GM12878 (cell line): ENCODE data around the gene SLC1A7. TPM values are rescaled to one million over a fixed set of nuclear protein-coding genes. Genes with fewer than 3 reads are reported as not detected.

Source experiments
- ATAC-seq: fragments of 200-7000 bp; cut with Tn5 transposase; 3 replicates; pipeline ENCODE4 v1.9.1; 2020; ENCODE audit warnings: mild to moderate bottlenecking, moderate library complexity
- BruUV-seq: library from RNA; stranded (reverse); fragments of 400-500 nt; replicated peaks from 2 replicates; lab custom pipeline; 2021; lab: Mats Ljungman, UMichigan
- CTCF ChIA-PET: fragments of 300-600 bp; sonication (Branson Sonifier 250); formaldehyde crosslinking; extraction: SDS; loops from one replicate; lab custom pipeline; 2021; ENCODE audit warnings: inconsistent platforms; lab: Yijun Ruan, JAX
- POLR2A ChIA-PET: fragments of 350-600 bp; formaldehyde crosslinking; extraction: SDS; loops from one replicate; lab custom pipeline; 2021; ENCODE audit warnings: inconsistent platforms; lab: Charles Lee
- RAD21 ChIA-PET: fragments of 300-600 bp; sonication (Branson Sonifier 250); formaldehyde crosslinking; loops from one replicate; lab custom pipeline; 2023; ENCODE audit warnings: antibody characterized with exemption; ENCODE audit not compliant: unreplicated experiment; lab: Charles Lee
- SMC1A ChIA-PET: fragments of 300-600 bp; sonication (Branson Sonifier 250); formaldehyde crosslinking; loops from one replicate; lab custom pipeline; 2023; ENCODE audit not compliant: unreplicated experiment, uncharacterized antibody; lab: Charles Lee
- DNase-seq: peaks from one replicate; pipeline ENCODE4 v3.0.0-alpha.2; 2011; ENCODE audit warnings: low read depth, low spot score
- FAIRE-seq: peaks from 3 replicates; lab custom pipeline; 2011; peaks lifted over from hg19 to GRCh38; lab: Jason Lieb, UNC
- H2AFZ ChIP-seq: 2 replicates; pipeline ENCODE4 v1.6.0; 2011; ENCODE audit warnings: low read depth, low read length, control low read depth; ENCODE audit not compliant: control insufficient read depth
- H3K27ac ChIP-seq: 2 replicates; pipeline ENCODE4 v1.5.1; 2011; ENCODE audit warnings: control low read depth; ENCODE audit not compliant: control insufficient read depth, insufficient read depth
- H3K27me3 ChIP-seq, 2 experiments: replicated peaks in 1 of 2; 2 replicates each; pipeline versions ENCODE4 v1.6.0 to v1.6.1; 2011; ENCODE audit warnings: low read length in 1 of 2; ENCODE audit not compliant: control insufficient read depth in 2 of 2, insufficient read depth in 2 of 2
- H3K36me3 ChIP-seq, 2 experiments: 2 replicates each; pipeline ENCODE4 v1.5.1; 2011; ENCODE audit warnings: low read length in 1 of 2; ENCODE audit not compliant: control insufficient read depth in 2 of 2, insufficient read depth in 2 of 2
- H3K4me1 ChIP-seq: 2 replicates; pipeline ENCODE4 v1.6.1; 2011; ENCODE audit warnings: mild to moderate bottlenecking, low read length, moderate library complexity, mixed read lengths; ENCODE audit not compliant: control insufficient read depth, insufficient read depth
- H3K4me2 ChIP-seq: 2 replicates; pipeline ENCODE4 v1.6.0; 2011; ENCODE audit warnings: control low read depth; ENCODE audit not compliant: control insufficient read depth, insufficient read depth
- H3K4me3 ChIP-seq: fragments of 200-600 bp; sonication (generic); 2 replicates; pipeline ENCODE4 v1.5.1; 2016
- H3K79me2 ChIP-seq: 2 replicates; pipeline ENCODE4 v1.6.0; 2011; ENCODE audit warnings: low read length; ENCODE audit not compliant: control insufficient read depth, insufficient read depth
- H3K9ac ChIP-seq: 2 replicates; pipeline ENCODE4 v1.8.0; 2011; ENCODE audit warnings: low read length, control low read depth, mixed read lengths; ENCODE audit not compliant: control insufficient read depth, insufficient read depth
- H3K9me3 ChIP-seq: replicated peaks from 3 replicates; pipeline ENCODE4 v1.5.1; 2011; ENCODE audit warnings: mild to moderate bottlenecking, low read length; ENCODE audit not compliant: control insufficient read depth, insufficient read depth
- H4K20me1 ChIP-seq: 2 replicates; pipeline ENCODE4 v1.6.0; 2011; ENCODE audit not compliant: control insufficient read depth, insufficient read depth
- ATF7 ChIP-seq: fragments of 450-650 bp; IDR thresholded peaks from 2 replicates; pipeline ENCODE4 v1.6.1; 2016; ENCODE audit warnings: low read depth, mild to moderate bottlenecking
- CBX5 ChIP-seq: sonication (generic); IDR thresholded peaks from 2 replicates; pipeline ENCODE4 v1.6.1; 2016; ENCODE audit warnings: low read depth, moderate library complexity, mild to moderate bottlenecking, inconsistent platforms
- CHD1 ChIP-seq: IDR thresholded peaks from 2 replicates; pipeline ENCODE4 v1.6.1; 2012; ENCODE audit warnings: low read depth, low read length, improper control_type of control experiment
- CHD2 ChIP-seq: IDR thresholded peaks from 2 replicates; pipeline ENCODE4 v1.6.1; 2011; ENCODE audit warnings: low read depth, low read length, improper control_type of control experiment, borderline replicate concordance
- FOS ChIP-seq: IDR thresholded peaks from 3 replicates; pipeline ENCODE4 v1.6.1; 2011; ENCODE audit warnings: borderline replicate concordance; ENCODE audit not compliant: insufficient read length; ENCODE audit errors: extremely low read depth
- HCFC1 ChIP-seq: fragments of 150-350 bp; IDR thresholded peaks from 2 replicates; pipeline ENCODE4 v1.6.1; 2014; ENCODE audit warnings: low read length
- MXI1 ChIP-seq: fragments of 150-350 bp; IDR thresholded peaks from 2 replicates; pipeline ENCODE4 v1.6.1; 2011; ENCODE audit warnings: low read depth, mild to moderate bottlenecking, inconsistent platforms, low read length, improper control_type of control experiment
- NFYB ChIP-seq: IDR thresholded peaks from 2 replicates; pipeline ENCODE4 v1.6.1; 2011; ENCODE audit warnings: low read depth, mild to moderate bottlenecking, low read length, improper control_type of control experiment, moderate library complexity; ENCODE audit not compliant: insufficient read depth
- PAX5 ChIP-seq: IDR thresholded peaks from 2 replicates; pipeline ENCODE4 v1.6.1; 2011; ENCODE audit warnings: low read depth, low read length, borderline replicate concordance
- SIX5 ChIP-seq: IDR thresholded peaks from 2 replicates; pipeline ENCODE4 v1.6.1; 2011; ENCODE audit warnings: mild to moderate bottlenecking, low read depth, low read length, moderate library complexity; ENCODE audit not compliant: severe bottlenecking
- SRF ChIP-seq, 2 experiments: IDR thresholded peaks; 2 replicates each; pipeline ENCODE4 v1.6.1; 2011; ENCODE audit warnings: low read depth in 2 of 2, low read length in 2 of 2, mild to moderate bottlenecking in 1 of 2, moderate library complexity in 1 of 2
- SUZ12 ChIP-seq: fragments of 200-600 bp; sonication (generic); IDR thresholded peaks from one replicate; pipeline ENCODE4 v1.6.1; 2018; ENCODE audit warnings: antibody characterized with exemption, mild to moderate bottlenecking; ENCODE audit not compliant: unreplicated experiment
- ZNF217 ChIP-seq: fragments of 450-650 bp; IDR thresholded peaks from 2 replicates; pipeline ENCODE4 v1.6.1; 2017; ENCODE audit warnings: antibody characterized with exemption, mild to moderate bottlenecking
- WGBS: methylation state at CpG from one replicate; pipeline ENCODE4 v1.1.6; 2016; ENCODE audit warnings: low lambda C conversion rate; ENCODE audit not compliant: insufficient replicate concordance, insufficient coverage; ENCODE audit errors: missing lambda C conversion rate; 5-methylcytosine and 5-hydroxymethylcytosine counted together
- in situ Hi-C: fragments of 300-500 bp; cut with MboI; formaldehyde crosslinking; loops from 9 replicates; pipeline ENCODE4 v1.14.3; 2018; ENCODE audit warnings: mixed read lengths
- intact Hi-C: fragments of 100-400 bp; cut with micrococcal nuclease; formaldehyde crosslinking; loops from one replicate; pipeline ENCODE4 v1.14.2; 2022; ENCODE audit not compliant: unreplicated experiment
- polyA plus RNA-seq, 11 experiments: library from polyadenylated mRNA; depleted of rRNA in 4 of 11; unstranded in 6 of 11; stranded (reverse) in 5 of 11; fragments of >200 nt; fragmentation: Nextera tagmentation in 4 of 11; fragmentation: Illumina TruSeq in 1 of 11; extraction: Ambion mirVana in 4 of 11; extraction: Trizol in 1 of 11; gene quantifications; 1 replicate in 1 of 11; 2 replicates in 10 of 11; pipeline versions ENCODE4 v1.2.1 to v1.2.3, GENCODE V29; 2011 to 2016; ENCODE audit warnings: inconsistent platforms in 2 of 11, missing spikeins in 2 of 11, low read depth in 1 of 11
- total RNA-seq, 4 experiments: library from RNA; depleted of rRNA in 3 of 4; stranded (reverse); fragments of >200 nt in 3 of 4; fragmentation: Illumina TruSeq in 1 of 4; extraction: Trizol in 1 of 4; gene quantifications; 2 replicates each; pipeline versions ENCODE4 v1.2.1 to v1.2.3, GENCODE V29; 2013 to 2021
- TF ChIP-seq, protein P1 (sequence below): IDR thresholded peaks from 2 replicates; pipeline ENCODE4 v1.6.1; 2012; ENCODE audit warnings: low read depth, low read length, improper control_type of control experiment
- TF ChIP-seq, protein P2 (sequence below): IDR thresholded peaks from 2 replicates; pipeline ENCODE4 v1.6.1; 2011; ENCODE audit warnings: low read depth, low read length, improper control_type of control experiment, borderline replicate concordance
- TF ChIP-seq, protein P3 (sequence below): fragments of 450-650 bp; IDR thresholded peaks from 2 replicates; pipeline ENCODE4 v1.6.1; 2017; ENCODE audit warnings: borderline replicate concordance

The SLC1A7 gene
- total and polyA plus RNA-seq, 10 of the 15 experiments (the other 5 are each of a cell fraction or from before 2014, with no cell fraction given) = not detected

DNA sequence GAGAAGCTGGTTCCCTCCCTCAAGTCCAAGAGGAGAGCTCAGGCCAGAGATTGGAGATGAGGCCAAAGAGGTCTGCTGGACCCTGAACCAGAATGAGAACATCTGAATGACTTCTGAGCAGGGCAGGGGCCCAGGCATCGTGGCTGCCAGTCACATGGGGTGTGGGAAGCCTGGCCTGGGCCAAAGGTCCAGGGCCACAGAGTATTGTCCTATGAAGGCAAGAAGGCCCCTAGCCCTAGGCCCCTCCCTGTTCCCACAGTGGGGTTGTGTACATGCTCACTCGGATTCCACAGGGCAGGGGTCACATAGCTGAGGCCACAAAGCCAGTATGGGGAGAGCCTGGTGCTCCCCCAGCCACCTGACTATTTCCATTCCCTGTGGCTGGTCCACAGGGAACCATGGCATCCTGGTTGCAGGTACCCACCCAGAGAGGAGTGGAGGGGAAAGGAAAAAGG is 18.5 kb upstream of the SLC1A7 start:
- DNase-seq = no peak
- intact Hi-C loops (no loop called here), in situ Hi-C loops (no loop called here)
- H3K4me1 ChIP-seq = no peaks in the 10 kb centered on the region
- ChIA-PET SMC1A (no interaction called here), CTCF (no interaction called here), RAD21 (no interaction called here), POLR2A (no interaction called here)
- BruUV-seq = no TSS peak
- H4K20me1 ChIP-seq = no peaks in the 10 kb centered on the region
- no peak overlapping the region for H3K27ac ChIP-seq
- WGBS = 0% methylated on average over 1 of the region's 2 CpGs
- H3K79me2 ChIP-seq = no peaks in the 10 kb centered on the region
- no peak overlapping the region for H3K4me3 ChIP-seq
- TF ChIP-seq, protein P1, sequence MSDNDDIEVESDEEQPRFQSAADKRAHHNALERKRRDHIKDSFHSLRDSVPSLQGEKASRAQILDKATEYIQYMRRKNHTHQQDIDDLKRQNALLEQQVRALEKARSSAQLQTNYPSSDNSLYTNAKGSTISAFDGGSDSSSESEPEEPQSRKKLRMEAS = no peak
- TF ChIP-seq, protein P2, sequence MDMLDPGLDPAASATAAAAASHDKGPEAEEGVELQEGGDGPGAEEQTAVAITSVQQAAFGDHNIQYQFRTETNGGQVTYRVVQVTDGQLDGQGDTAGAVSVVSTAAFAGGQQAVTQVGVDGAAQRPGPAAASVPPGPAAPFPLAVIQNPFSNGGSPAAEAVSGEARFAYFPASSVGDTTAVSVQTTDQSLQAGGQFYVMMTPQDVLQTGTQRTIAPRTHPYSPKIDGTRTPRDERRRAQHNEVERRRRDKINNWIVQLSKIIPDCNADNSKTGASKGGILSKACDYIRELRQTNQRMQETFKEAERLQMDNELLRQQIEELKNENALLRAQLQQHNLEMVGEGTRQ = no peak
- TF ChIP-seq SUZ12 (no peak), ZNF217 (no peak), SRF (IDR thresholded peaks at IDR 0.05; ENCODE audit: low read depth in 2 of 2, low read length in 2 of 2) (no peak), HCFC1 (no peak), CHD2 (no peak), CHD1 (no peak), SIX5 (no peak), PAX5 (no peak), CBX5 (no peak), NFYB (no peak), FOS (no peak), ATF7 (no peak), MXI1 (no peak)
- TF ChIP-seq, protein P3, sequence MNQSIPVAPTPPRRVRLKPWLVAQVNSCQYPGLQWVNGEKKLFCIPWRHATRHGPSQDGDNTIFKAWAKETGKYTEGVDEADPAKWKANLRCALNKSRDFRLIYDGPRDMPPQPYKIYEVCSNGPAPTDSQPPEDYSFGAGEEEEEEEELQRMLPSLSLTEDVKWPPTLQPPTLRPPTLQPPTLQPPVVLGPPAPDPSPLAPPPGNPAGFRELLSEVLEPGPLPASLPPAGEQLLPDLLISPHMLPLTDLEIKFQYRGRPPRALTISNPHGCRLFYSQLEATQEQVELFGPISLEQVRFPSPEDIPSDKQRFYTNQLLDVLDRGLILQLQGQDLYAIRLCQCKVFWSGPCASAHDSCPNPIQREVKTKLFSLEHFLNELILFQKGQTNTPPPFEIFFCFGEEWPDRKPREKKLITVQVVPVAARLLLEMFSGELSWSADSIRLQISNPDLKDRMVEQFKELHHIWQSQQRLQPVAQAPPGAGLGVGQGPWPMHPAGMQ = no peak
- no peak for FAIRE-seq
- ATAC-seq = no peak
- no peaks in the 10 kb centered on the region; a peak in 2 of 4 replicates for H3K27me3 ChIP-seq
- H3K9me3 ChIP-seq = no peaks in the 10 kb centered on the region
- H3K36me3 ChIP-seq = no peaks in the 10 kb centered on the region
- H3K9ac ChIP-seq = no peak overlapping the region
- H2AFZ ChIP-seq = no peak overlapping the region
- H3K4me2 ChIP-seq = no peak overlapping the region
